WI38 (cell line): Measurements from ENCODE around the gene CSF2RB.
"Not testable (repeated sequence)": the region's sequence is repeated elsewhere in the genome, so short reads cannot be mapped to it uniquely, and the experiment has no call there.

ENCODE experiments used
- H3K4me3 ChIP-seq: 2 replicates; pipeline ENCODE4 v1.5.1; 2011; ENCODE audit warnings: low read depth, mild to moderate bottlenecking, control low read depth, low read length
- CTCF ChIP-seq: IDR thresholded peaks from 2 replicates; pipeline ENCODE4 v1.5.1; 2012; ENCODE audit warnings: low read depth, mild to moderate bottlenecking, control low read depth, low read length

Gene CSF2RB

GRCh38 chr22:36981247-36981775 lies 67.9 kb downstream of the CSF2RB start:
- TF ChIP-seq CTCF = no peak
- no peak overlapping the region for H3K4me3 ChIP-seq

GRCh38 chr22:36982136-36982535 lies 68.7 kb downstream of the CSF2RB start:
- TF ChIP-seq CTCF = no peak; the same call in 1 of the 2 replicates
- no peak overlapping the region for H3K4me3 ChIP-seq

DNA sequence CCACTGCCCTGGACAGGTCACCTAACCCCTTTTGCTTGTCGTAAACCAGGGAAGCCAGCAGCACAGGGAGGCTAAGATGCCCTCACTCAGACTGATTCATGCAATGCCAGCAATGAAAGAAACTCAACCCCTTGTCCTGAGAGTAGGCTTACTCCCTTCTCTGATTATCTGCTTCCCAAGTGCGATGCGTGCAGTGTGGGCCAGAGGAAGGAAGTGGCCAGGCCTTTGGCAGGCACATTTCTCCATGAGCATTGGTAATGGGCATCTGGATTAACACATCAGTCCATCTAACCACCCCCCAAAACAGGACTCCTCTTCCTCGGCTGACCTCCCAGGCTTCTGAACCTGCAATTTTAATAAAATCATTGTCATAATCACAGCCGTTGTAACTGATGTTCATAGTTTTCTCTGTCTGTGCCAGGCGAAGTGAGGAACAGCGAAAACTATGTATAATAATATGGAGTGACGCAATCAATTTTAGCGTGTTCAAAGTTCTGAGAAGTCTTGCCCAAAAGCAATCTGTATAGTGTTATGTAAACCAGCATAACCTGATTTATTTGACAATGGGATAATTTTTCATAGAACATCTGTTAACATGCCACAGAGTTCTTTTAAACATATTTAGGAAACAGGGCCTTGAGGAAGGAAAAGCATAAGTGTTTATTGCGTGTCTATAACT lies 71.9 kb downstream of the CSF2RB start:
- no peak for TF ChIP-seq CTCF
- no peak overlapping the region for H3K4me3 ChIP-seq

- peak; percentile 69 for TF ChIP-seq CTCF
- no peak overlapping the region for H3K4me3 ChIP-seq
Observed at GRCh38 chr22:36986242-36986821, 72.9 kb downstream of the CSF2RB start.

- no peak for TF ChIP-seq CTCF
- H3K4me3 ChIP-seq = no peak overlapping the region
Observed at GRCh38 chr22:36988075-36988832, 74.8 kb downstream of the CSF2RB start.

DNA sequence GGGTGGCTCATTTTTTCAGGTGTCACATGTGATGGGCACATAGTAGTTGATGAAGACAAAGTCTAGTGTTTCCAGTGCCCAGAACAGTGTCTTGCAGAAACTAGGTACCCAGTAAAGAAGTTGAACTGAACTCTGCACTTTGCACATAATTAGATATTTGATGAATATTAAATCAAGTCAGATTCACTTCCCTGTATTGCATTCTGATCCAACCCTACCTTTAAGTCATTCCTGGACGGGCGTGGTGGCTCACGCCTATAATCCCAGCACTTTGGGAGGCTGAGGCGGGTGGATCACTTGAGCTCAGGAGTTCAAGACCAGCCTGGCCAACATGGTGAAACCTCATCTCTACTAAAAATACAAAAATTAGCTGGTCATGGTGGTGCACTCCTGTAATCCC lies 75.6 kb downstream of the CSF2RB start:
- not testable (repeated sequence) for H3K4me3 ChIP-seq
